HEK293 (cell line): ENCODE data around the gene HOXD3.
A peak's percentile ranks its signal among the peaks of the same experiment; 100 is the strongest.

Experiments
- CTCF ChIA-PET: fragments of 350-600 bp; formaldehyde crosslinking; extraction: SDS; loops from one replicate; lab custom pipeline; 2021; ENCODE audit warnings: antibody characterized with exemption; lab: Yijun Ruan, JAX
- POLR2A ChIA-PET: fragments of 300-600 bp; formaldehyde crosslinking; extraction: SDS; loops from one replicate; lab custom pipeline; 2020; ENCODE audit warnings: antibody characterized with exemption, inconsistent platforms; lab: Yijun Ruan, JAX
- H3K27ac ChIP-seq: fragments of 200-500 bp; sonication (Bioruptor generic); 2 replicates; pipeline ENCODE4 v1.5.1; 2014; ENCODE audit warnings: low read depth, low read length, control low read depth, inconsistent platforms; ENCODE audit errors: extremely low read depth
- H3K36me3 ChIP-seq, 2 experiments: fragments of 200-500 bp in 1 of 2; sonication (Bioruptor generic) in 1 of 2; 1 replicate in 1 of 2; 2 replicates in 1 of 2; pipeline ENCODE4 v1.5.1; 2014 to 2017; ENCODE audit warnings: inconsistent platforms in 2 of 2, low read length in 2 of 2; ENCODE audit not compliant: control insufficient read depth in 2 of 2, insufficient read depth in 1 of 2
- H3K4me1 ChIP-seq: fragments of 200-500 bp; sonication (Bioruptor generic); 2 replicates; pipeline ENCODE4 v1.5.1; 2014; ENCODE audit warnings: mild to moderate bottlenecking, low read length, inconsistent platforms; ENCODE audit not compliant: control insufficient read depth, insufficient read depth
- H3K4me3 ChIP-seq: 2 replicates; pipeline ENCODE4 v1.5.1; 2011; ENCODE audit warnings: low read depth, mild to moderate bottlenecking, control low read depth, low read length, moderate library complexity
- H3K9me3 ChIP-seq: fragments of 200-500 bp; sonication (Bioruptor generic); 2 replicates; pipeline ENCODE4 v1.5.1; 2014; ENCODE audit warnings: low read depth, low read length, inconsistent platforms; ENCODE audit not compliant: control insufficient read depth, insufficient read depth
- GLIS1 ChIP-seq: fragments of 450-650 bp; formaldehyde crosslinking; IDR thresholded peaks from 2 replicates; pipeline ENCODE4 v1.5.1; 2016; ENCODE audit warnings: missing biosample characterization, missing genetic modification characterization
- KLF8 ChIP-seq: fragments of 450-650 bp; formaldehyde crosslinking; IDR thresholded peaks from 2 replicates; pipeline ENCODE4 v1.5.1; 2016; ENCODE audit warnings: missing biosample characterization, missing genetic modification characterization
- MZF1 ChIP-seq: fragments of 450-650 bp; formaldehyde crosslinking; IDR thresholded peaks from 2 replicates; pipeline ENCODE4 v1.5.1; 2017; ENCODE audit warnings: missing biosample characterization, missing genetic modification characterization, borderline replicate concordance
- SCRT1 ChIP-seq: fragments of 450-650 bp; formaldehyde crosslinking; IDR thresholded peaks from 2 replicates; pipeline ENCODE4 v1.5.1; 2016; ENCODE audit warnings: missing biosample characterization, missing genetic modification characterization, borderline replicate concordance
- SCRT2 ChIP-seq: fragments of 450-650 bp; formaldehyde crosslinking; IDR thresholded peaks from 2 replicates; pipeline ENCODE4 v1.5.1; 2016; ENCODE audit warnings: missing biosample characterization, missing genetic modification characterization
- YY2 ChIP-seq: fragments of 450-650 bp; formaldehyde crosslinking; IDR thresholded peaks from 2 replicates; pipeline ENCODE4 v1.5.1; 2016; ENCODE audit warnings: missing biosample characterization, missing genetic modification characterization
- ZBTB48 ChIP-seq: fragments of 450-650 bp; formaldehyde crosslinking; IDR thresholded peaks from 2 replicates; pipeline ENCODE4 v1.5.1; 2016; ENCODE audit warnings: missing biosample characterization, missing genetic modification characterization
- ZFP37 ChIP-seq: fragments of 450-650 bp; formaldehyde crosslinking; IDR thresholded peaks from 2 replicates; pipeline ENCODE4 v1.5.1; 2016; ENCODE audit warnings: missing biosample characterization, missing genetic modification characterization
- ZNF175 ChIP-seq: fragments of 450-650 bp; formaldehyde crosslinking; IDR thresholded peaks from 2 replicates; pipeline ENCODE4 v1.5.1; 2016; ENCODE audit warnings: missing biosample characterization, missing genetic modification characterization
- ZNF248 ChIP-seq: fragments of 450-650 bp; formaldehyde crosslinking; IDR thresholded peaks from 2 replicates; pipeline ENCODE4 v1.5.1; 2017; ENCODE audit warnings: missing biosample characterization, missing genetic modification characterization
- ZNF266 ChIP-seq: fragments of 450-650 bp; formaldehyde crosslinking; IDR thresholded peaks from 2 replicates; pipeline ENCODE4 v1.5.1; 2016; ENCODE audit warnings: missing biosample characterization, missing genetic modification characterization, low read depth
- ZNF302 ChIP-seq: fragments of 450-650 bp; formaldehyde crosslinking; IDR thresholded peaks from 2 replicates; pipeline ENCODE4 v1.5.1; 2016; ENCODE audit warnings: missing biosample characterization, missing genetic modification characterization, low read depth
- ZNF341 ChIP-seq: fragments of 450-650 bp; formaldehyde crosslinking; IDR thresholded peaks from 2 replicates; pipeline ENCODE4; 2016; ENCODE audit warnings: low read depth, missing biosample characterization, missing genetic modification characterization
- ZNF473 ChIP-seq: fragments of 450-650 bp; formaldehyde crosslinking; IDR thresholded peaks from 2 replicates; pipeline ENCODE4 v1.5.1; 2017; ENCODE audit warnings: missing biosample characterization, missing genetic modification characterization
- ZNF558 ChIP-seq: fragments of 450-650 bp; formaldehyde crosslinking; IDR thresholded peaks from 2 replicates; pipeline ENCODE4 v1.5.1; 2016; ENCODE audit warnings: missing biosample characterization, missing genetic modification characterization
- ZNF76 ChIP-seq: fragments of 450-650 bp; formaldehyde crosslinking; IDR thresholded peaks from 2 replicates; pipeline ENCODE4; 2016; ENCODE audit warnings: low read depth, missing biosample characterization, missing genetic modification characterization, borderline replicate concordance
- ZNF785 ChIP-seq: fragments of 450-650 bp; formaldehyde crosslinking; IDR thresholded peaks from 2 replicates; pipeline ENCODE4 v1.5.1; 2016; ENCODE audit warnings: missing biosample characterization, missing genetic modification characterization
- ZXDB ChIP-seq: fragments of 450-650 bp; formaldehyde crosslinking; IDR thresholded peaks from 2 replicates; pipeline ENCODE4 v1.5.1; 2016; ENCODE audit warnings: missing biosample characterization, missing genetic modification characterization
- TF ChIP-seq, protein P1 (sequence below): fragments of 450-650 bp; formaldehyde crosslinking; IDR thresholded peaks from 2 replicates; pipeline ENCODE4 v1.5.1; 2016; ENCODE audit warnings: missing biosample characterization, missing genetic modification characterization
- TF ChIP-seq, protein P2 (sequence below): fragments of 450-650 bp; IDR thresholded peaks from 2 replicates; pipeline ENCODE4 v1.5.1; 2018; ENCODE audit warnings: missing biosample characterization, missing genetic modification characterization
- TF ChIP-seq, protein P3 (sequence below): fragments of 450-650 bp; formaldehyde crosslinking; IDR thresholded peaks from 2 replicates; pipeline ENCODE4 v1.5.1; 2016; ENCODE audit warnings: missing biosample characterization, missing genetic modification characterization
- TF ChIP-seq, protein P4 (sequence below): fragments of 450-650 bp; formaldehyde crosslinking; IDR thresholded peaks from 2 replicates; pipeline ENCODE4 v1.5.1; 2016; ENCODE audit warnings: missing biosample characterization, missing genetic modification characterization

HOXD3 gene

DNA sequence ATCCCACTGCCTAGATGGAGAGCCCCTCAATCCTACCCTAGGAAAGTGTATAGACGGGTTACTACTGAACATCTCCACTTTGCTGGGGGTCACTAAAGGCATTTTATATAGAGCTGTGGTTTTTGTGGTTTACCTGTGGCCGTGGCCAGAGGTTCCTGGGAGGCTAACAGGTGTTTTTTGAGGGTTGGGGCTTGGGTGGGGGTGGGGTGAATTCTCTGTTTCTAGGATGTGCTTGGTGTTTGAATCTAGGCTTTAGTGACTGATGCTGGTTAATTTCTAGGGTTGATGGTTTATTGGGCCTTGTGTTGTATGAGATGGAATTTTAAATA lies 19.9 kb upstream of the HOXD3 start:
- CTCF ChIA-PET: interaction anchor here (0.6 to 2.7 kb wide), 6 partner anchors 10 to 1011 kb away, joined by 3 to 12 read pairs (median 3); no protein-coding TSS in a partner anchor
- TF ChIP-seq ZNF76 (no peak), SCRT2 (tag by site-specific recombination) (peak; percentile 98), ZBTB48 (tag by site-specific recombination) (0 out of 2 replicates have a peak, but pooled peaks have one; percentile 6), GLIS1 (tag by site-specific recombination) (peak; percentile 81), SCRT1 (tag by site-specific recombination) (peak; percentile 89), ZNF341 (tag by site-specific recombination) (no peak)
- TF ChIP-seq, protein P1, sequence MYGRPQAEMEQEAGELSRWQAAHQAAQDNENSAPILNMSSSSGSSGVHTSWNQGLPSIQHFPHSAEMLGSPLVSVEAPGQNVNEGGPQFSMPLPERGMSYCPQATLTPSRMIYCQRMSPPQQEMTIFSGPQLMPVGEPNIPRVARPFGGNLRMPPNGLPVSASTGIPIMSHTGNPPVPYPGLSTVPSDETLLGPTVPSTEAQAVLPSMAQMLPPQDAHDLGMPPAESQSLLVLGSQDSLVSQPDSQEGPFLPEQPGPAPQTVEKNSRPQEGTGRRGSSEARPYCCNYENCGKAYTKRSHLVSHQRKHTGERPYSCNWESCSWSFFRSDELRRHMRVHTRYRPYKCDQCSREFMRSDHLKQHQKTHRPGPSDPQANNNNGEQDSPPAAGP (tag by site-specific recombination): no peak

DNA sequence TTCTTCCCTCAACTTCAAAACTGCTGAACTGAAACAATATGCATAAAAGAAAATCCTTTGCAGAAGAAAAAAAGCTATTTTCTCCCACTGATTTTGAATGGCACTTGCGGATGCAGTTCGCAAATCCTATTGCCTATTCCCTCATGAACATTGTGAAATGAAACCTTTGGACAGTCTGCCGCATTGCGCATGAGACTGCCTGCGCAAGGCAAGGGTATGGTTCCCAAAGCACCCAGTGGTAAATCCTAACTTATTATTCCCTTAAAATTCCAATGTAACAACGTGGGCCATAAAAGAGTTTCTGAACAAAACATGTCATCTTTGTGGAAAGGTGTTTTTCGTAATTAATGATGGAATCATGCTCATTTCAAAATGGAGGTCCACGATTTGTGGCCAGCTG lies 19.2 kb upstream of the HOXD3 start:
- no peaks in the 10 kb centered on the region for H3K9me3 ChIP-seq
- H3K36me3 ChIP-seq: no peaks in the 10 kb centered on the region
- H3K27ac ChIP-seq: no peak overlapping the region
- peaks cover 11% of the 10 kb centered on the region for H3K4me1 ChIP-seq
- TF ChIP-seq ZNF785 (tag by site-specific recombination) (no peak), ZNF558 (peak; percentile 45; the same call in 1 of the 2 replicates)
- ChIA-PET POLR2A (no interaction called here), CTCF (interaction anchor here (0.6 to 7.5 kb wide), 6 partner anchors 10 to 514 kb away, joined by 3 to 104 read pairs (median 8); no protein-coding TSS in a partner anchor)
- H3K4me3 ChIP-seq: no peak overlapping the region

More for the DNA sequence above, 19.9 kb upstream of the HOXD3 start:
- Histone ChIP-seq H3K36me3 (no peaks in the 10 kb centered on the region), H3K4me1 (peaks cover 11% of the 10 kb centered on the region), H3K9me3 (no peaks in the 10 kb centered on the region), H3K4me3 (peak overlapping the region; percentile 72), H3K27ac (peak overlapping the region; percentile 98)
- POLR2A ChIA-PET: interaction anchor here (0.9 to 1.6 kb wide), 3 partner anchors 14 to 318 kb away, joined by 3 to 10 read pairs (median 3); partner anchors contain the start of gene HOXD4

DNA sequence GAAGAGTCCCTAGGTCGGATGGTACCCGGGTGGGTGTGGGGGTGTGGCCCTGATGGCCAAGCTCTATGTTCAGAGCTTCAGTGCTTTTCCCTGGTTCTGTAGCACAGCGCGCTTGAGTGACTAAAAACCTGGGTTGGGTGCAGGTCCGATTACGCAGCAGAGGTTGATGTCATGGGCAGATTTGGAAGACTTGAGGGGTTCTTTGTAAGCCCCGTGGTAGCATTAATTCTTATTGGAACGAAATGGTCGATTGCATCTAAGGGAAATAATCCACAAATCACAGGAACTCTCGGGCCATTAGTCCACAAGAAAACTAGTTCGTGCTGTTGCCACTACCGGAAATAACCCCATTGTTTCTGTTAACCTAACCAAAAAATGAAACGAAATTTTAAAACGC lies 18.6 kb upstream of the HOXD3 start:
- POLR2A ChIA-PET: interaction anchor here (1.3 kb wide), 1 partner anchor 317 kb away, joined by 3 read pairs; no protein-coding TSS in a partner anchor
- CTCF ChIA-PET: interaction anchor here (0.6 to 7.5 kb wide), 5 partner anchors 317 to 513 kb away, joined by 4 to 104 read pairs (median 26); no protein-coding TSS in a partner anchor
- no peak overlapping the region for H3K27ac ChIP-seq
- no peaks in the 10 kb centered on the region for H3K36me3 ChIP-seq
- no peaks in the 10 kb centered on the region for H3K9me3 ChIP-seq
- H3K4me3 ChIP-seq: no peak overlapping the region
- H3K4me1 ChIP-seq: peaks cover 13% of the 10 kb centered on the region
- no peak for TF ChIP-seq ZNF248
- no peak for TF ChIP-seq SCRT2 (tag by site-specific recombination)
- TF ChIP-seq ZNF473: no peak
- TF ChIP-seq KLF8 (tag by site-specific recombination): no peak
- TF ChIP-seq ZXDB (tag by site-specific recombination): no peak
- no peak for TF ChIP-seq ZFP37 (tag by site-specific recombination)
- no peak for TF ChIP-seq MZF1 (tag by site-specific recombination)
- no peak for TF ChIP-seq ZNF302
- TF ChIP-seq, protein P2, sequence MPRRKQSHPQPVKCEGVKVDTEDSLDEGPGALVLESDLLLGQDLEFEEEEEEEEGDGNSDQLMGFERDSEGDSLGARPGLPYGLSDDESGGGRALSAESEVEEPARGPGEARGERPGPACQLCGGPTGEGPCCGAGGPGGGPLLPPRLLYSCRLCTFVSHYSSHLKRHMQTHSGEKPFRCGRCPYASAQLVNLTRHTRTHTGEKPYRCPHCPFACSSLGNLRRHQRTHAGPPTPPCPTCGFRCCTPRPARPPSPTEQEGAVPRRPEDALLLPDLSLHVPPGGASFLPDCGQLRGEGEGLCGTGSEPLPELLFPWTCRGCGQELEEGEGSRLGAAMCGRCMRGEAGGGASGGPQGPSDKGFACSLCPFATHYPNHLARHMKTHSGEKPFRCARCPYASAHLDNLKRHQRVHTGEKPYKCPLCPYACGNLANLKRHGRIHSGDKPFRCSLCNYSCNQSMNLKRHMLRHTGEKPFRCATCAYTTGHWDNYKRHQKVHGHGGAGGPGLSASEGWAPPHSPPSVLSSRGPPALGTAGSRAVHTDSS (tag by site-specific recombination): no peak
- TF ChIP-seq ZNF266 (tag by site-specific recombination): no peak
- TF ChIP-seq, protein P3, sequence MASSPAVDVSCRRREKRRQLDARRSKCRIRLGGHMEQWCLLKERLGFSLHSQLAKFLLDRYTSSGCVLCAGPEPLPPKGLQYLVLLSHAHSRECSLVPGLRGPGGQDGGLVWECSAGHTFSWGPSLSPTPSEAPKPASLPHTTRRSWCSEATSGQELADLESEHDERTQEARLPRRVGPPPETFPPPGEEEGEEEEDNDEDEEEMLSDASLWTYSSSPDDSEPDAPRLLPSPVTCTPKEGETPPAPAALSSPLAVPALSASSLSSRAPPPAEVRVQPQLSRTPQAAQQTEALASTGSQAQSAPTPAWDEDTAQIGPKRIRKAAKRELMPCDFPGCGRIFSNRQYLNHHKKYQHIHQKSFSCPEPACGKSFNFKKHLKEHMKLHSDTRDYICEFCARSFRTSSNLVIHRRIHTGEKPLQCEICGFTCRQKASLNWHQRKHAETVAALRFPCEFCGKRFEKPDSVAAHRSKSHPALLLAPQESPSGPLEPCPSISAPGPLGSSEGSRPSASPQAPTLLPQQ (tag by site-specific recombination): no peak
- no peak for TF ChIP-seq YY2
- TF ChIP-seq, protein P4, sequence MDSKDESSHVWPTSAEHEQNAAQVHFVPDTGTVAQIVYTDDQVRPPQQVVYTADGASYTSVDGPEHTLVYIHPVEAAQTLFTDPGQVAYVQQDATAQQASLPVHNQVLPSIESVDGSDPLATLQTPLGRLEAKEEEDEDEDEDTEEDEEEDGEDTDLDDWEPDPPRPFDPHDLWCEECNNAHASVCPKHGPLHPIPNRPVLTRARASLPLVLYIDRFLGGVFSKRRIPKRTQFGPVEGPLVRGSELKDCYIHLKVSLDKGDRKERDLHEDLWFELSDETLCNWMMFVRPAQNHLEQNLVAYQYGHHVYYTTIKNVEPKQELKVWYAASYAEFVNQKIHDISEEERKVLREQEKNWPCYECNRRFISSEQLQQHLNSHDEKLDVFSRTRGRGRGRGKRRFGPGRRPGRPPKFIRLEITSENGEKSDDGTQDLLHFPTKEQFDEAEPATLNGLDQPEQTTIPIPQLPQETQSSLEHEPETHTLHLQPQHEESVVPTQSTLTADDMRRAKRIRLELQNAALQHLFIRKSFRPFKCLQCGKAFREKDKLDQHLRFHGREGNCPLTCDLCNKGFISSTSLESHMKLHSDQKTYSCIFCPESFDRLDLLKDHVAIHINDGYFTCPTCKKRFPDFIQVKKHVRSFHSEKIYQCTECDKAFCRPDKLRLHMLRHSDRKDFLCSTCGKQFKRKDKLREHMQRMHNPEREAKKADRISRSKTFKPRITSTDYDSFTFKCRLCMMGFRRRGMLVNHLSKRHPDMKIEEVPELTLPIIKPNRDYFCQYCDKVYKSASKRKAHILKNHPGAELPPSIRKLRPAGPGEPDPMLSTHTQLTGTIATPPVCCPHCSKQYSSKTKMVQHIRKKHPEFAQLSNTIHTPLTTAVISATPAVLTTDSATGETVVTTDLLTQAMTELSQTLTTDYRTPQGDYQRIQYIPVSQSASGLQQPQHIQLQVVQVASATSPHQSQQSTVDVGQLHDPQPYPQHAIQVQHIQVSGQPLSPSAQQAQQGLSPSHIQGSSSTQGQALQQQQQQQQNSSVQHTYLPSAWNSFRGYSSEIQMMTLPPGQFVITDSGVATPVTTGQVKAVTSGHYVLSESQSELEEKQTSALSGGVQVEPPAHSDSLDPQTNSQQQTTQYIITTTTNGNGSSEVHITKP (tag by site-specific recombination): no peak
- TF ChIP-seq ZNF175: no peak
